Neural cell (in vitro differentiated cells): ENCODE data around the gene TLNRD1. TPM values are rescaled to one million over a fixed set of nuclear protein-coding genes. Genes with fewer than 3 reads are reported as not detected.

Experiments used
- H2AFZ ChIP-seq: fragments of 200-600, 300-800 bp; sonication (generic), shearing (Covaris generic); 2 replicates; pipeline ENCODE4 v1.6.0; 2014; ENCODE audit warnings: low read depth, mild to moderate bottlenecking, antibody characterized with exemption, low read length, moderate library complexity
- H3F3A ChIP-seq: fragments of 200-600 bp; shearing (Covaris generic); 2 replicates; pipeline ENCODE4 v1.6.1; 2016; ENCODE audit warnings: mild to moderate bottlenecking, moderate library complexity, mixed read lengths, antibody characterized with exemption, low read length; ENCODE audit not compliant: insufficient read depth, poor library complexity, severe bottlenecking
- H3K27ac ChIP-seq: fragments of 200-600, 300-800 bp; sonication (generic), shearing (Covaris generic); 2 replicates; pipeline ENCODE4 v1.5.1; 2014; ENCODE audit warnings: mild to moderate bottlenecking, low read length, moderate library complexity
- H3K27me3 ChIP-seq: fragments of 300-800, 200-600 bp; sonication (generic), shearing (Covaris generic); 2 replicates; pipeline ENCODE4 v1.6.0; 2014; ENCODE audit warnings: mild to moderate bottlenecking, low read depth, low read length, moderate library complexity; ENCODE audit not compliant: insufficient read depth
- H3K36me3 ChIP-seq: fragments of 300-800, 200-600 bp; sonication (generic), shearing (Covaris generic); 2 replicates; pipeline ENCODE4 v1.5.1; 2014; ENCODE audit warnings: mild to moderate bottlenecking, antibody characterized with exemption, low read length, moderate library complexity; ENCODE audit not compliant: insufficient read depth
- H3K4me2 ChIP-seq: fragments of 300-800, 200-600 bp; sonication (generic), shearing (Covaris generic); 2 replicates; pipeline ENCODE4 v1.6.0; 2014; ENCODE audit warnings: mild to moderate bottlenecking, low read length
- H3K4me3 ChIP-seq: fragments of 300-800, 200-600 bp; sonication (generic), shearing (Covaris generic); 2 replicates; pipeline ENCODE4 v1.5.1; 2014; ENCODE audit warnings: mild to moderate bottlenecking, low read length, moderate library complexity
- H3K79me2 ChIP-seq: fragments of 200-600 bp; shearing (Covaris generic); replicated peaks from 2 replicates; pipeline ENCODE4 v1.6.0; 2014; ENCODE audit warnings: mild to moderate bottlenecking, low read length, moderate library complexity; ENCODE audit not compliant: insufficient read depth
- H3K9ac ChIP-seq: fragments of 300-800, 200-600 bp; sonication (generic), shearing (Covaris generic); 2 replicates; pipeline ENCODE4 v1.6.1; 2016; ENCODE audit warnings: mild to moderate bottlenecking, low read length, mixed read lengths
- H3K9me2 ChIP-seq: fragments of 200-600 bp; shearing (Covaris generic); 2 replicates; pipeline ENCODE4 v1.6.1; 2016; ENCODE audit warnings: mild to moderate bottlenecking, low read length, mixed read lengths; ENCODE audit not compliant: insufficient read depth
- H3K9me3 ChIP-seq: fragments of 200-600, 300-800 bp; sonication (generic), shearing (Covaris generic); 2 replicates; pipeline ENCODE4 v1.6.1; 2016; ENCODE audit warnings: mild to moderate bottlenecking, mixed run types, low read length, moderate library complexity, mixed read lengths
- H4K20me1 ChIP-seq: fragments of 200-600 bp; shearing (Covaris generic); 2 replicates; pipeline ENCODE4 v1.6.1; 2016; ENCODE audit warnings: mild to moderate bottlenecking, mixed run types; ENCODE audit not compliant: insufficient read depth
- CTCF ChIP-seq: fragments of 450-650 bp; IDR thresholded peaks from 2 replicates; pipeline ENCODE4 v1.5.1; 2014; ENCODE audit warnings: antibody characterized with exemption, mild to moderate bottlenecking, moderate library complexity; ENCODE audit not compliant: poor library complexity, severe bottlenecking
- EP300 ChIP-seq: fragments of 450-650 bp; conservative IDR thresholded peaks from 2 replicates; pipeline ENCODE4 v1.6.1; 2014; ENCODE audit warnings: antibody characterized with exemption, mild to moderate bottlenecking, moderate library complexity; ENCODE audit not compliant: poor library complexity, severe bottlenecking
- EZH2 ChIP-seq: fragments of 200-600, 300-800 bp; shearing (Covaris generic), sonication (generic); IDR thresholded peaks from 2 replicates; pipeline ENCODE4 v1.6.1; 2014; ENCODE audit warnings: antibody characterized with exemption, low read length, borderline replicate concordance, mild to moderate bottlenecking; ENCODE audit not compliant: insufficient read depth, poor library complexity, severe bottlenecking
- MXI1 ChIP-seq: fragments of 450-650 bp; conservative IDR thresholded peaks from 2 replicates; pipeline ENCODE4 v1.6.1; 2014; ENCODE audit warnings: antibody characterized with exemption, mild to moderate bottlenecking; ENCODE audit not compliant: poor library complexity, severe bottlenecking
- POLR2AphosphoS5 ChIP-seq: IDR thresholded peaks from 2 replicates; pipeline ENCODE4 v1.6.1; 2012
- RAD21 ChIP-seq: fragments of 450-650 bp; conservative IDR thresholded peaks from 2 replicates; pipeline ENCODE4 v1.6.1; 2014; ENCODE audit warnings: antibody characterized with exemption, mild to moderate bottlenecking, moderate library complexity
- REST ChIP-seq: IDR thresholded peaks from 2 replicates; pipeline ENCODE4 v1.6.1; 2012; ENCODE audit warnings: borderline replicate concordance
- SMC3 ChIP-seq: fragments of 450-650 bp; conservative IDR thresholded peaks from 2 replicates; pipeline ENCODE4 v1.6.1; 2014; ENCODE audit warnings: antibody characterized with exemption, mild to moderate bottlenecking, moderate library complexity; ENCODE audit not compliant: poor library complexity
- TAF1 ChIP-seq: IDR thresholded peaks from 2 replicates; pipeline ENCODE4 v1.6.1; 2012; ENCODE audit warnings: low read depth
- polyA plus RNA-seq: library from polyadenylated mRNA; depleted of rRNA; stranded (reverse); fragments of >200 nt; gene quantifications from 2 replicates; pipeline ENCODE4 v1.2.3, GENCODE V29; 2014

Gene TLNRD1
- polyA plus RNA-seq, 1 donor from 2014 or later, result 8.2 TPM

- H3K9me2 ChIP-seq, result no peaks in the 10 kb centered on the region
- H2AFZ ChIP-seq, result peak overlapping the region; percentile 65
- peak overlapping the region; percentile 90 for H3K9ac ChIP-seq
- peak overlapping the region; percentile 92 for H3K4me3 ChIP-seq
- TF ChIP-seq POLR2AphosphoS5, result no peak
- TF ChIP-seq MXI1, result peak; percentile 86
- no peaks in the 10 kb centered on the region for H3K27me3 ChIP-seq
- peak overlapping the region; percentile 84 for H3K27ac ChIP-seq
- no peaks in the 10 kb centered on the region for H3F3A ChIP-seq
- no peaks in the 10 kb centered on the region for H4K20me1 ChIP-seq
- H3K79me2 ChIP-seq, result peaks cover 23% of the 10 kb centered on the region
- H3K36me3 ChIP-seq, result no peaks in the 10 kb centered on the region
- H3K4me2 ChIP-seq, result peak overlapping the region; percentile 25
- H3K9me3 ChIP-seq, result no peaks in the 10 kb centered on the region
These were observed 657 bp downstream of the TLNRD1 start for GRCh38 chr15:81001152-81002008.

- no peak for TF ChIP-seq RAD21
- no peak for TF ChIP-seq SMC3
- TF ChIP-seq MXI1, result no peak
- no peak for TF ChIP-seq POLR2AphosphoS5
- no peak for TF ChIP-seq CTCF
- no peak for TF ChIP-seq EP300
- TF ChIP-seq TAF1, result no peak
- TF ChIP-seq REST, result no peak
- TF ChIP-seq EZH2, result no peak
These were observed 1.2 kb downstream of the TLNRD1 start for GRCh38 chr15:81002009-81002330.

More at GRCh38 chr15:81002009-81002330, 1.2 kb downstream of the TLNRD1 start:
- no peaks in the 10 kb centered on the region for H4K20me1 ChIP-seq
- peak overlapping the region; percentile 25 for H3K4me2 ChIP-seq
- no peaks in the 10 kb centered on the region for H3K36me3 ChIP-seq
- peak overlapping the region; percentile 90 for H3K9ac ChIP-seq
- no peak overlapping the region for H2AFZ ChIP-seq
- peak overlapping the region; percentile 92 for H3K4me3 ChIP-seq
- no peaks in the 10 kb centered on the region for H3F3A ChIP-seq
- H3K9me2 ChIP-seq, result no peaks in the 10 kb centered on the region
- H3K27me3 ChIP-seq, result no peaks in the 10 kb centered on the region
- no peaks in the 10 kb centered on the region for H3K9me3 ChIP-seq
- H3K79me2 ChIP-seq, result peaks cover 23% of the 10 kb centered on the region
- H3K27ac ChIP-seq, result no peak overlapping the region
